NT2/D1 (cell line): ENCODE data around the gene INPP4B.

Source experiments
- SUZ12 ChIP-seq: IDR thresholded peaks from 2 replicates; pipeline ENCODE4 v1.6.1; 2011; ENCODE audit not compliant: insufficient read length, insufficient read depth; ENCODE audit errors: extremely low read depth
- ZNF274 ChIP-seq: IDR thresholded peaks from 2 replicates; pipeline ENCODE4 v1.6.1; 2011; ENCODE audit warnings: mild to moderate bottlenecking, low read depth, low read length

DNA sequence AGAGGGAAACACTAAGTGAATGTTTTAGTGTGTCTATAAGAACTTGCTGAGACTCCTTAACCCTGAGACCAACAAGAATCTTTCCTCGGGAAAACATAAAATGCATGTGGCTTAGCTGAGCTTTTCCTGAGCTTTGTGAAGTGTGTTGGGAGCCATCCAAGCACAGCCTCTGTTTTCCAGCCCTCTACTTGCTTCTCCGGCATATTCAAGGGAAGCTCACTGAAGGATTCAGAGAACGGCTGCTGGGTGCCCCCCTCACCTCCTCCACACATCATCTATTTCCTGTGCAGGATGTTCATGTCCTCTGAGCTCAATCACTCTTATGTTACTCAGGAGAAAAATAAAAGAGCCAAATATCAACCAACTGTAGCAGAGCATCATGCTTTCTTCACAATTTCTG is 717.6 kb downstream of the INPP4B start:
- TF ChIP-seq SUZ12 = no peak
- no peak for TF ChIP-seq ZNF274
